Common myeloid progenitor, CD34-positive (primary cell): ENCODE results near the gene MKRN1. TPM values are rescaled to one million over a fixed set of nuclear protein-coding genes. Genes with fewer than 3 reads are reported as not detected.

ENCODE experiments used
- CTCF ChIA-PET: fragments of 350-600 bp; sonication (Branson Sonifier 250); formaldehyde crosslinking; loops from one replicate; lab custom pipeline; 2021; ENCODE audit warnings: antibody characterized with exemption; lab: Charles Lee
- POLR2A ChIA-PET: fragments of 350-600 bp; sonication (Branson Sonifier 250); formaldehyde crosslinking; loops from one replicate; lab custom pipeline; 2021; ENCODE audit warnings: antibody characterized with exemption; lab: Charles Lee
- DNase-seq, 3 donors: peaks; one replicate each; pipeline versions ENCODE4 v3.0.0 to v3.0.0-alpha.2; 2013
- H3K27ac ChIP-seq, 2 experiments: 1 replicate in 1 of 2; 2 replicates in 1 of 2; pipeline ENCODE4 v1.7.0; 2013; ENCODE audit warnings: inconsistent platforms in 2 of 2, low read length in 2 of 2, mild to moderate bottlenecking in 2 of 2, low read depth in 1 of 2, moderate library complexity in 1 of 2; ENCODE audit not compliant: severe bottlenecking in 2 of 2, insufficient read depth in 1 of 2, poor library complexity in 1 of 2
- H3K27me3 ChIP-seq, 5 experiments: replicated peaks in 2 of 5; 1 replicate in 3 of 5; 2 replicates in 2 of 5; pipeline versions ENCODE4 v1.6.1 to v1.7.0; 2013; ENCODE audit warnings: low read length in 4 of 5, mild to moderate bottlenecking in 2 of 5, moderate library complexity in 2 of 5, inconsistent platforms in 1 of 5; ENCODE audit not compliant: insufficient read depth in 5 of 5, control insufficient read depth in 4 of 5
- H3K36me3 ChIP-seq, 4 experiments: 1 replicate in 2 of 4; 2 replicates in 2 of 4; pipeline versions ENCODE4 v1.6.1 to v1.7.0; 2013; ENCODE audit warnings: low read length in 3 of 4, control low read depth in 1 of 4, mild to moderate bottlenecking in 1 of 4; ENCODE audit not compliant: control insufficient read depth in 4 of 4, insufficient read depth in 4 of 4
- H3K4me1 ChIP-seq, 4 experiments: 1 replicate in 3 of 4; 2 replicates in 1 of 4; pipeline versions ENCODE4 v1.6.1 to v1.7.1; 2013; ENCODE audit warnings: low read length in 3 of 4, mild to moderate bottlenecking in 3 of 4, control low read depth in 1 of 4, inconsistent platforms in 1 of 4, moderate library complexity in 1 of 4; ENCODE audit not compliant: control insufficient read depth in 4 of 4, insufficient read depth in 4 of 4; ENCODE audit errors: control extremely low read depth in 1 of 4
- H3K4me3 ChIP-seq, 7 experiments: 1 replicate in 4 of 7; 2 replicates in 3 of 7; pipeline versions ENCODE4 v1.5.1 to v1.7.0; 2013; ENCODE audit warnings: mild to moderate bottlenecking in 7 of 7, low read length in 6 of 7, moderate library complexity in 6 of 7, inconsistent platforms in 2 of 7, low read depth in 2 of 7, control low read depth in 1 of 7; ENCODE audit not compliant: insufficient read depth in 4 of 7, control insufficient read depth in 1 of 7; ENCODE audit errors: extremely low read depth in 1 of 7
- H3K9me3 ChIP-seq, 5 experiments: 1 replicate in 4 of 5; 2 replicates in 1 of 5; pipeline versions ENCODE4 v1.6.1 to v1.7.1; 2013; ENCODE audit warnings: low read length in 4 of 5, mild to moderate bottlenecking in 2 of 5, inconsistent platforms in 1 of 5, low read depth in 1 of 5, moderate library complexity in 1 of 5; ENCODE audit not compliant: control insufficient read depth in 4 of 5, insufficient read depth in 2 of 5; ENCODE audit errors: control extremely low read depth in 1 of 5
- WGBS: methylation state at CpG from one replicate; pipeline ENCODE4 v1.1.5; 2013; ENCODE audit not compliant: insufficient coverage; 5-methylcytosine and 5-hydroxymethylcytosine counted together
- polyA plus RNA-seq: library from polyadenylated mRNA; unstranded; fragments of 120-200 nt; gene quantifications from one replicate; pipeline ENCODE4 v1.2.1, GENCODE V29; 2013

Gene MKRN1
- polyA plus RNA-seq: 68.5 TPM

DNA sequence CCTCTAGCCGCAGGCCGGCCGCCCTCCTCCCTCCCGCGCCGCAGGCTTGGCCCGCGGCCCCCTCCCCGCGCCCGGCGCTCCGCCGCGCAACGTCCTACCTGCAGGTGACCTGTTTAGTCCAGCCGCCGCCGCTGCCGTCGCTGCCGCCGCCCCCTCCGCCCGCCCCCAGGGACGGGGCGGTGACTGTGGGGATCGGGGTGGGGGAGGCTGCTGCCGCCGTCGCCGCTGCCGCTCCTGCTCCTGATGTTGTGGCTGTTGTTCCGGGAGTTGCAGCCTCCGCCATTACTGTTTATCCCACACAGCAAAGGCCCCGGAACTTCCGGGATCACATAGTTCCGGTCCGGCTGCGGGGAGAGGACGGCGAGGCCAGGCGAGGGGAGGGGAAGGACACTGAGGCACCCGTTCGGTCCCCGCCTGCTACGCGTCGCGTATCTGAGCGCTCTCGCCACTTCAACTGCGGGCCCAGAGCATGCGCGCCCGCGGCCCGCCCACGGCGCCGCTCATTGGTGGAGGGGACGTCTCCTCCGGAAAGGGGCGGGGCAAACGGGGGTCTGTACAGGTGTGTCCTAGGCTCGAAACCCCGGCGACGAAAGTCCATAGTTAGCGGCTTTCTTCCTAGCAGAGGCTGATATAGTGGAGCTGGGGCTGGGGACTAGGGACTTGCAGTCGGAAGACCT lies at the start of gene MKRN1:
Gene MKRN1 (minus strand): TSS at position 444 of the 677 bp plus-strand sequence. CDS start 161 bp downstream, at position 283.
- under 1% methylated on average over 46 of the region's 71 CpGs for WGBS
- POLR2A ChIA-PET: interaction anchor here (0.5 to 0.7 kb wide), 4 partner anchors 174 to 509 kb away, joined by 3 to 4 read pairs (median 3); no protein-coding TSS in a partner anchor
- H3K4me3 ChIP-seq: peak within 1 kb of the TSS; percentile 69 to 92 (median 87)
- H3K27ac ChIP-seq: peak within 1 kb of the TSS; percentile 71 to 93
- H3K27me3 ChIP-seq: no peaks in the 10 kb centered on the region
- H3K9me3 ChIP-seq: no peaks in the 10 kb centered on the region
- H3K4me1 ChIP-seq: peaks cover 6 to 26% (median 23%) of the 10 kb centered on the region in 4 experiments
- CTCF ChIA-PET: interaction anchor here (0.5 to 6.2 kb wide), 6 partner anchors 9 to 397 kb away, joined by 3 to 30 read pairs (median 3); no protein-coding TSS in a partner anchor
- H3K36me3 ChIP-seq: no peaks in the 10 kb centered on the region
- DNase-seq: peak; percentile 85 to 92 (median 90)

DNA sequence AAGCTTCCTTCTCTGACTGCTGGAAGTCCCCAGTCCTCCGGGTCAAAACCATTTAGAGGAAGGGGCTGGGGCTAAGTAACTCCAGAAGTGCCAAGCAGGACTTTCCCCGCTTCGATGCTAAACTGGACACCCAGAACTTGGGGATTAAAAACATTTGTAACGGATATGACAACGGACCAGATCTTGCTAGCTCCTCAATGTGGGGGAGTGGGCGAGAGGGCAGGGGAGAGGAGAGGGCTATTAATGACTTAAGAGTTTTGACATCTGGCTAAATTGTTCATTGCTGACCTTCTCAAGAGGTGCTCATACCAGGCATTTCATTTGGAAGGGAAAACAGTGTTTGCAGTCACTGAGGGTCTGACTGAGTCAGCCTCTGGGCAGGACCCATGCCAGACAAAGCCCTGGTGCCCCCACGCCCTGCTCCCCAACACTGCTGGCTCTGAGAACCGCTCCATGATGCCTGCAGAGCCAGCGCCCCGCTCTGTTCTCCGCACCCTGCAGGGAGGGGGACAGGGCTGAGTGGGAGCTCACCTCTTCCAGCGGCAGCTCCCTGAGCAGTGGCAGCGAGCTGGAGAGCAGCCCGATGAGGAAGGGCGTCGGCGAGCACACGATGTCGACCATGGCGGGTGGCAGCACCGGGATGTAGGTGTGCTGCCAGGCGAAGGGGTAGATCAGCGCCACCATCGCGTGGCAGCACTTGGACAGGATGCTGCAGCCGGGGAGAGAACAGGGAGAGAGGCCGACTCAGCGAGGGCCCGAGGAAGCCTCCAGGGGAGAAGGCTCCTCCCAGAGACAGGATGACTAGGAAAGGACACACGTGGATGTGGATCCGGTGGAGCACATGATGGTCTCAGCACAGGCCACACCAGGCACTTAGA lies 47.7 kb upstream of the MKRN1 start:
- Histone ChIP-seq H3K9me3 (no peaks in the 10 kb centered on the region), H3K4me1 (peaks cover 0 to 7% (median 5%) of the 10 kb centered on the region in 4 experiments), H3K36me3 (no peaks in the 10 kb centered on the region), H3K27ac (no peak overlapping the region), H3K27me3 (peaks cover 0 to 9% (median 0%) of the 10 kb centered on the region in 5 experiments), H3K4me3 (no peak overlapping the region)
- no peak for DNase-seq
- ChIA-PET POLR2A (no interaction called here), CTCF (interaction anchor here (1.1 kb wide), 2 partner anchors 9 to 10 kb away, joined by 3 read pairs; no protein-coding TSS in a partner anchor)
- WGBS: 91% methylated on average over 25 of the region's 31 CpGs

DNA sequence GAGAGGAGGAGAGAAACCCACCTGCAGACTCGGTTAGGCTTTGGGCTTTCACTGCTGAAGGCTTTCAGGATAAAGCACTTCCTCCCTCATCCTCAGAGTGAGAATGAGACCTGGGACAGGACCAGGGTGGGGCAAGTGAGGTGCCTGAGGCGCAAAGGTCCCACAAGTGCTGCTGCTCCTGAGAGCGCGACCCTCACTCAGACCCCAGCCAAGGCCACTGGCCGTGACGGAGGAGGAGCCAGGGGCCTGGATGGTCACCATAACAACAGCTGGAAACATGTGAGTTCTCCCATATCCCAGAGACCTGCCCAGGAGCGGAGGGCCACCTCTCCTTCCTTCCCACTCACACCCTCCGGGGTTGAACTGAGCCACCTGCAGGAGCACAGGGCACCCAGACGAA lies 46.9 kb upstream of the MKRN1 start:
- ChIA-PET POLR2A (no interaction called here), CTCF (interaction anchor here (1.1 to 1.5 kb wide), 3 partner anchors 8 to 11 kb away, joined by 3 to 5 read pairs (median 3); no protein-coding TSS in a partner anchor)
- H3K36me3 ChIP-seq: no peaks in the 10 kb centered on the region
- H3K4me3 ChIP-seq: no peak overlapping the region
- H3K9me3 ChIP-seq: no peaks in the 10 kb centered on the region
- peaks cover 0 to 7% (median 5%) of the 10 kb centered on the region in 4 experiments for H3K4me1 ChIP-seq
- peaks cover 0 to 6% (median 0%) of the 10 kb centered on the region in 5 experiments for H3K27me3 ChIP-seq
- DNase-seq: no peak
- H3K27ac ChIP-seq: no peak overlapping the region
- 91% methylated on average over 6 of the region's 9 CpGs for WGBS

DNA sequence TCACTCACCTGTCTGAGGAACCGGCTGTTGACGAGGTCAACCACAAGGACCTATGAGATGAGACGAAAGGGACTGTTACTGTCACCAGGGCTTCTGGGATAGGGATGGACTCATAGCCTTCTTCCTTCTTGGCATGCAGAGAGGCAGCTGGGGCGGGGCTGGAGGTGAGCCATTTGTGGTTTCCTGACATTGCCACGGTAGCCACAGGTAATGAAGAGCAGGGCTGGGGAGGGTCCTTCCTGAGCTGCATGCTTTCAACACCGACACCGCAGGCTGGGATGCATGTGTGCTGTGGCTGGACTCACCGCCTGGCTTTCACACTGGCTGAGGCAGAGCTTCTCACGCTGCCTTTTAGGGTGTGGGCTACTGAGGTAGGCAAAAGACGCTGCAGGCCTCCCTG lies 46.4 kb upstream of the MKRN1 start:
- DNase-seq: peak in 2 of 3 donors; percentile 50 to 57
- Histone ChIP-seq H3K4me3 (no peak overlapping the region), H3K36me3 (no peaks in the 10 kb centered on the region), H3K27me3 (peaks cover 0 to 2% (median 0%) of the 10 kb centered on the region in 5 experiments), H3K9me3 (no peaks in the 10 kb centered on the region), H3K27ac (no peak overlapping the region), H3K4me1 (peaks cover 0 to 7% (median 5%) of the 10 kb centered on the region in 4 experiments)
- CTCF ChIA-PET: interaction anchor here (1.5 kb wide), 1 partner anchor 9 kb away, joined by 5 read pairs; no protein-coding TSS in a partner anchor
- POLR2A ChIA-PET: no interaction called here
- WGBS: 58% methylated on average over 9 of the region's 10 CpGs

- Histone ChIP-seq H3K27me3 (peaks cover 0 to 4% (median 0%) of the 10 kb centered on the region in 5 experiments), H3K27ac (no peak overlapping the region), H3K4me1 (peaks cover 0 to 10% (median 7%) of the 10 kb centered on the region in 4 experiments), H3K36me3 (no peaks in the 10 kb centered on the region), H3K9me3 (no peaks in the 10 kb centered on the region), H3K4me3 (no peak overlapping the region)
- 100% methylated on average over 3 of the region's 3 CpGs for WGBS
- CTCF ChIA-PET: interaction anchor here (0.7 kb wide), 1 partner anchor 43 kb away, joined by 4 read pairs; no protein-coding TSS in a partner anchor
- DNase-seq: no peak
- POLR2A ChIA-PET: interaction anchor here (0.7 kb wide), 1 partner anchor 18 kb away, joined by 3 read pairs; no protein-coding TSS in a partner anchor
Observed at GRCh38 chr7:140521421-140521820, 42.1 kb upstream of the MKRN1 start.

- no peak for DNase-seq
- peaks cover 0 to 4% (median 0%) of the 10 kb centered on the region in 5 experiments for H3K27me3 ChIP-seq
- H3K4me1 ChIP-seq: peaks cover 0 to 3% (median 2%) of the 10 kb centered on the region in 4 experiments
- 94% methylated on average over 6 of the region's 7 CpGs for WGBS
- H3K27ac ChIP-seq: no peak overlapping the region
- POLR2A ChIA-PET: no interaction called here
- H3K9me3 ChIP-seq: no peaks in the 10 kb centered on the region
- no peak overlapping the region for H3K4me3 ChIP-seq
- CTCF ChIA-PET: interaction anchor here (1.2 to 2.8 kb wide), 3 partner anchors 41 to 137 kb away, joined by 3 to 13 read pairs (median 3); partner anchors contain the start of gene MKRN1
- no peaks in the 10 kb centered on the region for H3K36me3 ChIP-seq
Observed at GRCh38 chr7:140519007-140519399, 39.7 kb upstream of the MKRN1 start.
